GM18909 (cell line): ENCODE measurements around the gene WDFY2.

Experiments used
- ATAC-seq: cut with Tn5 transposase; IDR thresholded peaks from one replicate; pipeline ENCODE4 v1.9.1; 2021; ENCODE audit warnings: mild to moderate bottlenecking; ENCODE audit not compliant: unreplicated experiment, poor library complexity

WDFY2 gene

GRCh38 chr13:51761643-51762350 lies 177.5 kb downstream of the WDFY2 start:
- no peak for ATAC-seq

GRCh38 chr13:51763486-51763885 lies 179.2 kb downstream of the WDFY2 start:
- ATAC-seq: no peak

- peak; percentile 85 for ATAC-seq
Observed at GRCh38 chr13:51764184-51765141, 180.2 kb downstream of the WDFY2 start.

GRCh38 chr13:51765142-51765515 lies 180.9 kb downstream of the WDFY2 start:
- ATAC-seq: no peak

- ATAC-seq: no peak
Observed at GRCh38 chr13:51767100-51767499, 182.8 kb downstream of the WDFY2 start.

- no peak for ATAC-seq
Observed at GRCh38 chr13:51768378-51768921, 184.2 kb downstream of the WDFY2 start.

- no peak for ATAC-seq
Observed at GRCh38 chr13:51768976-51769375, 184.7 kb downstream of the WDFY2 start.

- no peak for ATAC-seq
Observed at GRCh38 chr13:51769455-51770127, 185.3 kb downstream of the WDFY2 start.

GRCh38 chr13:51770160-51770559 lies 185.9 kb downstream of the WDFY2 start:
- no peak for ATAC-seq

GRCh38 chr13:51770681-51771417 lies 186.6 kb downstream of the WDFY2 start:
- no peak for ATAC-seq

- ATAC-seq: no peak
Observed at GRCh38 chr13:51771418-51772104, 187.3 kb downstream of the WDFY2 start.

GRCh38 chr13:51772105-51772455 lies 187.8 kb downstream of the WDFY2 start:
- no peak for ATAC-seq

- no peak for ATAC-seq
Observed at GRCh38 chr13:51772781-51773180, 188.5 kb downstream of the WDFY2 start.

GRCh38 chr13:51773515-51773914 lies 189.3 kb downstream of the WDFY2 start:
- no peak for ATAC-seq

GRCh38 chr13:51776179-51776578 lies 191.9 kb downstream of the WDFY2 start:
- no peak for ATAC-seq

GRCh38 chr13:51777921-51778320 lies 193.7 kb downstream of the WDFY2 start:
- no peak for ATAC-seq

GRCh38 chr13:51778392-51778791 lies 194.1 kb downstream of the WDFY2 start:
- no peak for ATAC-seq

- ATAC-seq: no peak
Observed at GRCh38 chr13:51780099-51780498, 195.8 kb downstream of the WDFY2 start.

GRCh38 chr13:51781246-51782022 lies 197.2 kb downstream of the WDFY2 start:
- peak; percentile 72 for ATAC-seq
